Adrenal gland (tissue), 5 donors: ENCODE measurements around the gene SDK1.

Experiments
- POLR2A ChIP-seq, 2 donors: fragments of 450-650 bp; IDR thresholded peaks; one replicate each; pipeline ENCODE4 v1.6.1; 2017; ENCODE audit warnings: antibody characterized with exemption in 2 of 2, mild to moderate bottlenecking in 2 of 2, moderate library complexity in 1 of 2
- TF ChIP-seq, protein P1 (sequence below), 6 experiments: fragments of 450-650 bp in 4 of 6; fragments of 200-600 bp in 2 of 6; sonication (generic) in 1 of 6; IDR thresholded peaks; 1 replicate in 5 of 6; 2 replicates in 1 of 6; pipeline versions ENCODE4 v1.5.1 to v1.8.0; 2016 to 2021; ENCODE audit warnings: antibody characterized with exemption in 6 of 6, mild to moderate bottlenecking in 2 of 6, moderate library complexity in 1 of 6
- donor health status: DM: no; HTN: no; CAD: no.

DNA sequence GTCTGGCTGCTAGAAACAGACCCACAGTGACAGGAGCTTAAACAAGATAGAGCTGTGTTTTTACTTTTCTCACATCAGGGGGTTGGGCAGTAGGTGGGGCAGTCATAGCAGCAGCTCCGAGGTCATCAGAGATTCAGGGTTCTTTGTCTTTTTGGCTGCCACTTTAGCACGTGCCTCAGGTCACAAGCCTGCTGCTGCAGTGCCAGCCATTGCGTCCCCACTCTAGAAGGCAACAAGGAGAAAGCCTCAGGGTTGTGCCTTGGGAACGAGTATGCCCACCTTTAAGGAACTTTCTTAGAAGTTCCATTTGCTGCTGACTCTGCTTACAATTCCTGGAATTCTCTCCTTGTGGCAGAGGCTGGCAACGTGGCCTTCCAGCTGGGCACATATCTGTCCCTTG, 720.4 kb downstream of the SDK1 start:
- TF ChIP-seq, protein P1, sequence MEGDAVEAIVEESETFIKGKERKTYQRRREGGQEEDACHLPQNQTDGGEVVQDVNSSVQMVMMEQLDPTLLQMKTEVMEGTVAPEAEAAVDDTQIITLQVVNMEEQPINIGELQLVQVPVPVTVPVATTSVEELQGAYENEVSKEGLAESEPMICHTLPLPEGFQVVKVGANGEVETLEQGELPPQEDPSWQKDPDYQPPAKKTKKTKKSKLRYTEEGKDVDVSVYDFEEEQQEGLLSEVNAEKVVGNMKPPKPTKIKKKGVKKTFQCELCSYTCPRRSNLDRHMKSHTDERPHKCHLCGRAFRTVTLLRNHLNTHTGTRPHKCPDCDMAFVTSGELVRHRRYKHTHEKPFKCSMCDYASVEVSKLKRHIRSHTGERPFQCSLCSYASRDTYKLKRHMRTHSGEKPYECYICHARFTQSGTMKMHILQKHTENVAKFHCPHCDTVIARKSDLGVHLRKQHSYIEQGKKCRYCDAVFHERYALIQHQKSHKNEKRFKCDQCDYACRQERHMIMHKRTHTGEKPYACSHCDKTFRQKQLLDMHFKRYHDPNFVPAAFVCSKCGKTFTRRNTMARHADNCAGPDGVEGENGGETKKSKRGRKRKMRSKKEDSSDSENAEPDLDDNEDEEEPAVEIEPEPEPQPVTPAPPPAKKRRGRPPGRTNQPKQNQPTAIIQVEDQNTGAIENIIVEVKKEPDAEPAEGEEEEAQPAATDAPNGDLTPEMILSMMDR (IDR thresholded peaks at IDR 0.05): no peak
- no peak for TF ChIP-seq POLR2A (IDR thresholded peaks at IDR 0.05)
